Breast epithelium (tissue), 3 donors: ENCODE results near the gene SORT1.

Experiments
- CTCF ChIP-seq, 3 donors: fragments of 450-650 bp; IDR thresholded peaks; one replicate each; pipeline ENCODE4 v1.5.1; 2016 to 2017; ENCODE audit warnings: antibody characterized with exemption in 3 of 3, mild to moderate bottlenecking in 3 of 3, moderate library complexity in 3 of 3
- POLR2AphosphoS5 ChIP-seq, 3 donors: sonication (generic); formaldehyde crosslinking; IDR thresholded peaks; one replicate each; pipeline ENCODE4 v1.6.1; 2017; ENCODE audit warnings: antibody characterized with exemption in 3 of 3

DNA sequence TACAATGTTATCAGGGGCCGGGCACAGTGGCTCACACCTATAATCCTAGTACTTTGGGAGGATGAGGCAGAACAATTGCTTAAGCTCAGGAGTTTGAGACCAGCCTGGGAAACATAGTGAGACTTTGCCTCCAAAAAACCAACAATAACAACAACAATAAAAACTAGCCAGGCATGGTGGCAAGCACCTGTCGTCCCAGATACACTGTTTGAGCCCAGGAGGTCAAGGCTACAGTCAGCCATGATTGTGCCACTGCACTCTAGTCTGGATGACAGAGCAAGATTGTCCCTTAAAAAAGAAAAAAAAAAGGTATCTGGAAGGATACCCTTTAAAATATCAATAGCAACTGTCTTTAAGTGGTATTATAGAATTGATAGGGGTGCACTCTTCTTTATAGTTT is 16.1 kb downstream of the SORT1 start:
- TF ChIP-seq CTCF (IDR thresholded peaks at IDR 0.05) (no peak), POLR2AphosphoS5 (IDR thresholded peaks at IDR 0.05) (no peak)
